Gastroesophageal sphincter (tissue), 3 donors: ENCODE results near the gene OFD1.

Experiments used
- CTCF ChIP-seq, 4 experiments: fragments of 200-600 bp in 2 of 4; fragments of 450-650 bp in 2 of 4; sonication (generic) in 1 of 4; IDR thresholded peaks; one replicate each; pipeline ENCODE4 v1.5.1; 2017 to 2019; ENCODE audit warnings: antibody characterized with exemption in 4 of 4, mild to moderate bottlenecking in 2 of 4, moderate library complexity in 2 of 4
- POLR2A ChIP-seq, 2 donors: fragments of 450-650 bp; IDR thresholded peaks; one replicate each; pipeline ENCODE4 v1.6.1; 2017; ENCODE audit warnings: antibody characterized with exemption in 2 of 2, mild to moderate bottlenecking in 2 of 2, moderate library complexity in 1 of 2

GRCh38 chrX:13760426-13760825 is 25.9 kb downstream of the OFD1 start:
- TF ChIP-seq CTCF (IDR thresholded peaks at IDR 0.05) (no peak), POLR2A (IDR thresholded peaks at IDR 0.05) (no peak)
